Measurements from ENCODE around the gene CRACDL.

The CRACDL gene, protein sequence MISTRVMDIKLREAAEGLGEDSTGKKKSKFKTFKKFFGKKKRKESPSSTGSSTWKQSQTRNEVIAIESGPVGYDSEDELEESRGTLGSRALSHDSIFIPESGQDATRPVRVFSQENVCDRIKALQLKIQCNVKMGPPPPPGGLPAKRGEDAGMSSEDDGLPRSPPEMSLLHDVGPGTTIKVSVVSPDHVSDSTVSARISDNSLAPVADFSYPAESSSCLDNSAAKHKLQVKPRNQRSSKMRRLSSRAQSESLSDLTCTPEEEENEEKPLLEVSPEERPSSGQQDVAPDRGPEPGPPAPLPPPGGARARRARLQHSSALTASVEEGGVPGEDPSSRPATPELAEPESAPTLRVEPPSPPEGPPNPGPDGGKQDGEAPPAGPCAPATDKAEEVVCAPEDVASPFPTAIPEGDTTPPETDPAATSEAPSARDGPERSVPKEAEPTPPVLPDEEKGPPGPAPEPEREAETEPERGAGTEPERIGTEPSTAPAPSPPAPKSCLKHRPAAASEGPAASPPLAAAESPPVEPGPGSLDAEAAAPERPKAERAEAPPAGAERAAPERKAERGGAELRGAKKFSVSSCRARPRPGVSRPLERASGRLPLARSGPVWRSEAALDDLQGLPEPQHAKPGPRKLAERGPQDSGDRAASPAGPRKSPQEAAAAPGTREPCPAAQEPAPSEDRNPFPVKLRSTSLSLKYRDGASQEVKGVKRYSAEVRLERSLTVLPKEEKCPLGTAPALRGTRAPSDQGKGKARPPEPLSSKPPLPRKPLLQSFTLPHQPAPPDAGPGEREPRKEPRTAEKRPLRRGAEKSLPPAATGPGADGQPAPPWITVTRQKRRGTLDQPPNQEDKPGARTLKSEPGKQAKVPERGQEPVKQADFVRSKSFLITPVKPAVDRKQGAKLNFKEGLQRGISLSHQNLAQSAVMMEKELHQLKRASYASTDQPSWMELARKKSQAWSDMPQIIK

DNA sequence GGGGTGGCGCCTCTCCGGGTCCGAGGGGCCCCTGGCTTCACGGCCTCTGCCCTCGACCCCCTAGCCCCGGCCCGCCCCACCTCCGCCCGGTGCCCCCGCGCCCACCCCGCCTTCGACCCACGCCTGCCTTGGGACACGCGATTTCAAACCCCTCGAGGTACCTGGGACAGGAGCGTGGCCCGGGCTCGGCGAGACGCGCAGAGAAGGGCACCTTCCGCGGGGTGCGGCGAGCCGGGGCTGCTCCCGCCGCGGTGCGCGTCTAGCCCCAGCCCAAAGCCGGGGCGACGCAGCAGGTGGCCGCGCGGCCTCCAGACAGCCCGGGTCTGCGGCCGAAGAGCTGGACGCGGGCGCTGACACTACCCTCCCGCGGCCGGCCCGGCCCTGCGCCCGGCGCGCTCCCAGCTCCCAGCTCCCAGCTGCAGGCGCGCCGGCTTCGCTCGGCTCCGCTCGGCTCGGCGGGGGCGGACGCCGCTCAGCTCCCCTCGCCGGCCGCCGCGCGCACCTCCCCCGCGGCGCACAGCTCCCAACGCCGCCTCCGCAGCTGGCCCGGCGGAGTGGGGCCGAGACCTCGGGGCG, at the start of gene CRACDL:
Gene CRACDL (minus strand): TSS at position 449 of the 576 bp plus-strand sequence. CDS start 89,425 bp downstream, outside the sequence.
- H3K27ac ChIP-seq, result no peak within 1 kb of the TSS
- no peak for TF ChIP-seq ZFX (IDR thresholded peaks at IDR 0.05; ENCODE audit: borderline replicate concordance)
- TF ChIP-seq, protein P1, sequence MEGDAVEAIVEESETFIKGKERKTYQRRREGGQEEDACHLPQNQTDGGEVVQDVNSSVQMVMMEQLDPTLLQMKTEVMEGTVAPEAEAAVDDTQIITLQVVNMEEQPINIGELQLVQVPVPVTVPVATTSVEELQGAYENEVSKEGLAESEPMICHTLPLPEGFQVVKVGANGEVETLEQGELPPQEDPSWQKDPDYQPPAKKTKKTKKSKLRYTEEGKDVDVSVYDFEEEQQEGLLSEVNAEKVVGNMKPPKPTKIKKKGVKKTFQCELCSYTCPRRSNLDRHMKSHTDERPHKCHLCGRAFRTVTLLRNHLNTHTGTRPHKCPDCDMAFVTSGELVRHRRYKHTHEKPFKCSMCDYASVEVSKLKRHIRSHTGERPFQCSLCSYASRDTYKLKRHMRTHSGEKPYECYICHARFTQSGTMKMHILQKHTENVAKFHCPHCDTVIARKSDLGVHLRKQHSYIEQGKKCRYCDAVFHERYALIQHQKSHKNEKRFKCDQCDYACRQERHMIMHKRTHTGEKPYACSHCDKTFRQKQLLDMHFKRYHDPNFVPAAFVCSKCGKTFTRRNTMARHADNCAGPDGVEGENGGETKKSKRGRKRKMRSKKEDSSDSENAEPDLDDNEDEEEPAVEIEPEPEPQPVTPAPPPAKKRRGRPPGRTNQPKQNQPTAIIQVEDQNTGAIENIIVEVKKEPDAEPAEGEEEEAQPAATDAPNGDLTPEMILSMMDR (IDR thresholded peaks at IDR 0.05), result no peak

DNA sequence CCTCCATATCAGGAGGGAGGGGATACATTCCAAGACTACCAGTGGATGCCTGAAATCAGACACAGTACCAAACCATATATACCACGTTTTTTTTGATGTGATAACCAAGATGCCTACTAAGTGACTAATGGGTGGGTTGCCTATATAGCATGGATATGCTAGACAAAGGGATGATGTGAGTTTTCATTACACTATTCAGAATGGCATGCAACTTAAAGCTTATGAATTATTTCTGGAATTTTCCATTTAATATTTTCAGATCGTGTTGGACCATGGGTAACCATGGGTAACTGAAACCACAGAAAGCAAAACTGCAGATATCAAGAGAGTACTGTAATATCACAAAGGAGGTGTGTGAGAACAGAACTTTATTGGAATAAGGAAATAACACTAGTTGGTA, 39.6 kb upstream of the CRACDL start:
- no peak overlapping the region for H3K27ac ChIP-seq
- TF ChIP-seq ZFX (IDR thresholded peaks at IDR 0.05; ENCODE audit: borderline replicate concordance), result no peak
- TF ChIP-seq, protein P1 (IDR thresholded peaks at IDR 0.05), result no peak

DNA sequence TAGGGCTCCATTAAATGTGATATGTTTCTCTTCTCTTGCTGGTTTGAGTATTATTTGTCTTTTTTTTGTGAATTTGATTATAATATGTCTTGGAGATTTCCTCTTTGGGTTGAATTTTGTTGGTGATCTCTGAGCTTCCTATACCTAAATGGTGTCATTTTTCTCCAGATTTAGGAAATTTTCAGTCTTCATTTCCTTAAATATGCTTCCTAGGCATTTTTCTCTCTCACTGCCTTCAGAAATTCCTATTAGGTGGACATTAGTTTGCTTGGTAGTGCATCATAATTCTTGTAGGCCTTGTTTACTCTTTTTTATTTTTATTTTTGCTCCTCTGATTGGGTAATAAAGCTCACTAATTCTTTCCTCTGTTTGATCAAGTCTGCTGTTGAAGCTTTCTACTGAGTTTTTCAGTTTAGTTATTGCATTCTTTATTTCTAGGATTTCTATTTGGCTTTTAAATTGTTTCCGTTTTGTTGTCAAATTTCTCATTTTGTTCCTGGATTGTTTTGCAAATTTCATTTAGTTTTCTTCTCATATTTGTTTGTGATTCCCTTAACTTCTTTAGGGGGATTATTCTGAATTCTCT, 36.6 kb upstream of the CRACDL start:
- TF ChIP-seq, protein P1 (IDR thresholded peaks at IDR 0.05), result no peak
- no peak for TF ChIP-seq ZFX (IDR thresholded peaks at IDR 0.05; ENCODE audit: borderline replicate concordance)
- H3K27ac ChIP-seq, result no peak overlapping the region

DNA sequence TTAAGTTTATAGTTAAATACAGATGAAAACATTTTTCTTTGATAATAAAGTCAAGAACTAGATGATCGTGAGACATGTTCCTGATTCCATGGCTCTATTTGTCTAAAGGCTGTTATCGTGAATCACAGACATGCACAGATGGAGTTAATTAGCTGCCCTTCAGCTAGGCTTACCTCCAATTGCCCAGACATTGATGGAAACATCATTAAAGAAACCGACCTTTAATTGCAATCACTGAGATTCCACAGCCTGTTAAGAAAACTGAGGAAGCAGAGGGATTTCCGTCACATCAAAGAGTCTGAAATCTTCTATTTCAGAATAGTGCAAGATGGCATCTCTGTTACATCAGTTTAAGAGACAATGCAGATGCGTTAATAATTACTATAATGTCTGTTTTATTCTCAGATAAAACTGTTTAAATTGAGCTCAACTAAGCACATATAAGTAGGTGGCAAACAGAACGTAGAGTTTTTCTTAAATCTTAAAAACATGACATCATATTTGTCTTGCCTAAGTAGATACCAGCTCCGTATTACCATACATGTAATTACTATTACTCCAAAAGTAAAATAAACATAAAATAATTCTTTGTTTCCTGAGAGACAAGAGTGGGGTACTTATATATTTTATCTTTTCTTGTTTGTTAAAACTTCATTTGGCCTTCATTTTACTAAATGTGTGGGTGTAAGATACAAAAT, 23.9 kb upstream of the CRACDL start:
- H3K27ac ChIP-seq, result no peak overlapping the region
- TF ChIP-seq, protein P1 (IDR thresholded peaks at IDR 0.05), result no peak
- no peak for TF ChIP-seq ZFX (IDR thresholded peaks at IDR 0.05; ENCODE audit: borderline replicate concordance)

DNA sequence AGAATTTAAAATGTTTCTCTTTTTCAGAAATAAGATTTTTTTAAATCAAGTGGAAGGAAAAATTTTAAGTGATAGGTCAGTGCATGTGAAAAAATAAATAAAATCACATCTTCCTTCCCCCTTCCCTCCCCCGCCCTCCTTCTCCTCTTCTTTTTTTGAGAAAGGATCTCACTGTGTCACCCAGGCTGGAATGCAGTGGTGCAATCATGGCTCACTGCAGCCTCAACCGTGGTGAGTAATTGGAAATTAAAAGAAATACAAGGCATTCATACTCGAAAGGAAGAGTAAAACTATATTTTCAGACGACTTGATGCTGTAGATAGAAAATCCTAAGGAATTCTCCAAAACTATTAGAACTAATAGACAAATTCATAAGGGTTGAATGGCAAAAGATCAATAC, 16.9 kb upstream of the CRACDL start:
- no peak overlapping the region for H3K27ac ChIP-seq
- TF ChIP-seq, protein P1 (IDR thresholded peaks at IDR 0.05), result no peak
- TF ChIP-seq ZFX (IDR thresholded peaks at IDR 0.05; ENCODE audit: borderline replicate concordance), result no peak

DNA sequence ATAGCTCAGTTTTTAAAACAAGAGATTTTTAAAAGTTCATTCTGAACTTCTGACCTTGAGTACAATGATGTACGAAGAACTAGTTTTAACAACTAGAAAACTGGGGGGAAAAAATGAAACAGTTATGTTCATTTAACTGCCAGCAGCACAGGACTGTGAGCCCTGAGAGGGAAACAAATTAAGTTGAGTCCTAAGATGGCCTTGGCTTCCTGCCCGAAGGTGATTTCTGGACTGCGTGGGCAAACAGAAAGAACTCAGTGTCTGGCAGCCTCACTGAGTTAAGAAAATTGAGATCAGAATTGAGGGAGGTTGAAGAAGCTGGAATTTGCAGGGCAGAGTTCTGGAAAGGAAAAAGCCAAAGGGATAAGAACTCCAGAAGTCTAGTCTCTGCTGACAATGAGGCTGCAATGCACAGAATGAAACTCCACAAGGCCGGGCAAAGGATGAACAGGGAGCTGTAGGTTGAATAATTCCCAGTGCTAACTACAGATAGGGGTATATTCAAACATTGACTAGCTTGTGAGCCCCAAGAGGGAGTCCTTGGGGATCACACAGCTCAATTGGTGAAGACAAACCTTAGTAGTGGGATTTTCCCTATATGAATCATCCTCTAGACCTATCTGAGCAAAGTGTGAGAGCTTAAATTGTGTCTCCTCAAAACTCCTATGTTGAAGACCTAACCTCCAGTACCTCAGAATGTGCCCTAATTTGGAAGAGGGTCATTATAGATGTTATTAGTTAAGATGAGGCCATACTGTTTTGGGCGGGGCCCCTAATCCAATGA, 13.1 kb upstream of the CRACDL start:
- TF ChIP-seq ZFX (IDR thresholded peaks at IDR 0.05; ENCODE audit: borderline replicate concordance), result no peak
- TF ChIP-seq, protein P1 (IDR thresholded peaks at IDR 0.05), result no peak
- H3K27ac ChIP-seq, result no peak overlapping the region
